GM12872 (cell line): ENCODE data around the gene NUP85.

ENCODE experiments used
- CTCF ChIP-seq: IDR thresholded peaks from 3 replicates; pipeline ENCODE4 v1.5.1; 2011; ENCODE audit warnings: low read depth, mild to moderate bottlenecking, low read length, moderate library complexity; ENCODE audit not compliant: insufficient read depth

NUP85 gene

GRCh38 chr17:75183999-75184884, 21.2 kb upstream of the NUP85 start:
- TF ChIP-seq CTCF, result no peak

- no peak for TF ChIP-seq CTCF
These were observed 16.9 kb upstream of the NUP85 start for GRCh38 chr17:75188614-75189013.

GRCh38 chr17:75191584-75191983, 13.9 kb upstream of the NUP85 start:
- TF ChIP-seq CTCF, result no peak

GRCh38 chr17:75194879-75195278, 10.6 kb upstream of the NUP85 start:
- no peak for TF ChIP-seq CTCF

- no peak for TF ChIP-seq CTCF
These were observed 5.4 kb upstream of the NUP85 start for GRCh38 chr17:75199886-75200618.

- TF ChIP-seq CTCF, result peak; percentile 37; the same call in 1 of the 3 replicates
These were observed 299 bp downstream of the NUP85 start for GRCh38 chr17:75205793-75206163.

GRCh38 chr17:75207760-75208159, 2.3 kb downstream of the NUP85 start:
- no peak for TF ChIP-seq CTCF
